GM18873 (cell line): ENCODE measurements around the gene TBCD.

Experiments used
- ATAC-seq: cut with Tn5 transposase; IDR thresholded peaks from one replicate; pipeline ENCODE4 v1.9.1; 2021; ENCODE audit warnings: mild to moderate bottlenecking, moderate library complexity, moderate number of reproducible peaks; ENCODE audit not compliant: unreplicated experiment, low FRiP score

TBCD gene

DNA sequence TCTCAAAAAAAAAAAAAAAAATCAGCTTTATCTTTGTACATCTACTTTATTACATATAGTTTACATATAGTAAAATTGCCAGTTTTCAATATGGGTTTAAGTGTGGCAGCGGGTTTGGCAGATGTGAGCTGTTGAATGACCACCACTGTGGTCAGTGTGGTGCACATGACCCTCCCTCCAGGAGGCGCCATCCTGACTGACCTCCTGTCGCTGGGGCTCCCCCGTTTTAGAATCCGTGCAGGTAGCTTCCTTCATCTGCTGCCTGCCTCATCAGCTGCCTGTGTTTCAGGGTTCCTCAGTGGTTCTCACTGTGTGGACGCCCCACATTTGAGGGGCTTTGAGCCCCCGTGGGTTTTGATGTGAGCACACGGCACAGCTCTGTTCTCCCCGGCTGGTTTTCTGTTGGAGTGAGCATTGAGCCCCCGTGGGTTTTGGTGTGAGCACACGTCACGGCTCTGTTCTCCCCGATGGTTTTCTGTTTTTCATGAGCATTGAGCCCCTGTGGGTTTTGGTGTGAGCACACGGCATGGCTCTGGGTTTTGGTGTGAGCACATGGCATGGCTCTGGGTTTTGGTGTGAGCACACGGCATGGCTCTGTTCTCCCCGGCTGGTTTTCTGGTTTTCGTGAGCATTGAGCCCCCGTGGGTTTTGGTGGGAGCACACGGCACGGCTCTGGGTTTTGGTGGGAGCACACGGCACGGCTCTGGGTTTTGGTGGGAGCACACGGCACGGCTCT is 145.8 kb downstream of the TBCD start:
- ATAC-seq, result no peak

DNA sequence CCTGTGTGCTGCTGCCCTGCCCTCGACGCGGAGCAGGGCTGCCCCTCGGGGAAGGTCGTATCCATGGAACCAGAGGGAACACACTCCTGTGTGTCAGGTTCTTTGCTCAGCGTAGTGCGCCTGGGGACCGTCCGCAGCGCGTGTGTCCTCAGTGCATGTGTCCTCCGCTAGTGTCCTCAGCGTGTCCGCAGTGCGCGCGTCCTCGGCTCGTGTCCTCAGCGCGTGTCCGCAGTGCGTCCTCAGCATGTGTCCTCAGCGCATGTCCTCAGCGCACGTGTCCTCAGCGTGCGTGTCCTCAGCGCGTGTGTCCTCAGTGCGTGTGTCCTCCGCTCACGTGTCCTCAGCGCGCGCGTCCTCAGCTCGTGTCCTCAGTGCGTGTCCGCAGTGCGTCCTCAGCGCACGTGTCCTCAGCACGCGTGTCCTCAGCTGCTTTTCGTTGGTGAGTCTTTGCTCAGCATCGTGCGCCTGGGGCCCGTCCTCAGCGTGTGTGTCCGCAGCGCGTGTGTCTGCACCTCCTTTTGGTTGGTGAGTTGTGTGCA is 147.2 kb downstream of the TBCD start:
- no peak for ATAC-seq

DNA sequence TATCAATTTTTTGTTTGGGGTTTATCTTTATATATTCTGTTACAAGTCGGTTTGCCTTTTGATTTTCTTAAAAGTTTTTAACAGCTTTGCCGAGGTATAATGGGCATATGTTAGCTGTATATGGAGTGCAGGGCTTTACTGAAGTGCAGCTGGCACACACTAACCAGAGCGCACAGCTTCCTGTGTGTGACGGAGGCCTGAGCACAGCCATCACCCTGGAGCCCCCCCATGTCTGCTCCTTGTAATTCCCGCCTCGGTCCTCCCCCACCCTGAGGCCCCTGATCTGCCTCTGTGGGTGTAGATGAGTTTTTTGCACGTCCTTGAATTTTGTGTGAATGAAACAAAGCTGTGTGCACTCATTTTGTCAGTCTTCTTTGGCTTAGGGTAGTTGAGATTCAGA is 148.1 kb downstream of the TBCD start:
- ATAC-seq, result no peak

DNA sequence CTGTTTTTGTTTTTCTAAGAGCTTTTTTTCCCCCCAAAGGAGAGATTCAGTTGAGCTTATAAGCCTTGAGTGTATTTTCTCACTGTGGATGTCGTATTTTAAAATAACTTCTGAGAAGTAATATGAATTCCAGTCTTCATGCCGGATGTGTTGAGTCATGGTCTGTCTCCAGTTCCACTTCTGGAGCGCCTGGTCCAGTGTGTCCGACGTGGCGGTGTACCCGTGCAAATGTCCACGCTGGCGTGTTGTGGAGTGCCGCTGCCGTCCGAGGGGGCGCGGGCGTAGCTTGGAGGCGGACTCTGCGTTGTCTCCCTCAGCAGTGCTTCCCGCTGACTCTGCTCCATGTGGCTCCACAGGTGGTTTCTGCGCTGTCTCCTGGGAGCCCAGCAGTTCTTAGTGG is 148.9 kb downstream of the TBCD start:
- ATAC-seq, result no peak

DNA sequence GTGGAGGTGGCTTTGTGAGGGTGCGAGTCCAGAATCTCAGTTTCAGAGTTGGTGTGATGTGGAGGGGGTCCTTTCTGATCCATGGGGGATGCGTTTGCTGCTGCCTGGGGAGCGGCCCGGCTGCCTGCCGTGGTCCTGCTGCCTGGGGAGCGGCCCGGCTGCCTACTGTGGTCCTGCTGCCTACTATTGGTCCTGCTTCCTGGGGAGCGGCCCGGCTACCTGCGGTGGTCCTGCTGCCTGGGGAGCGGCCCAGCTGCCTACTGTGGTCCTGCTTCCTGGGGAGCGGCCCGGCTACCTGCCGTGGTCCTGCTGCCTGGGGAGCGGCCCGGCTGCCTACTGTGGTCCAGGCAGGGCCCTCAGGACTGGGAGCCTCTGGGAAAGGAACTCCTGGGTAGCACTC is 149.5 kb downstream of the TBCD start:
- ATAC-seq, result no peak

DNA sequence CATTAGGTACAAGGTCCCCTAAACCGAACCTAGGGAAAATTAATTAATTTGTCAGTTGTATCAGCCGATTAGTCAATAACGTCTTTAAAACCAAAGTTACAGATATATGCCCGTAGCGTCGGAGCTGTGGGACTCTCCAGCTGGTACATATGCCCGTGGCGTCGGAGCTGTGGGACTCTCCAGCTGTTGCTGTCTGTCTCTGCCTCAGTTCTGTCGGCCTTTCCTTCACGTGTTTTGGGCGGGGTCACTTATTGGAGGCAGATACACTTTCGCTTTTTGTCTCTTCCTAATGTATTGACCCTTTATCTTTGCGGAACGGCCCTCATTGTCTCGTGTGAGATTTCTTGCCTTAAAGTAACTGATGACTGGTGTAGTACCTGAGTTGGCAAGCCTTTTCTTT is 150.0 kb downstream of the TBCD start:
- ATAC-seq, result no peak

DNA sequence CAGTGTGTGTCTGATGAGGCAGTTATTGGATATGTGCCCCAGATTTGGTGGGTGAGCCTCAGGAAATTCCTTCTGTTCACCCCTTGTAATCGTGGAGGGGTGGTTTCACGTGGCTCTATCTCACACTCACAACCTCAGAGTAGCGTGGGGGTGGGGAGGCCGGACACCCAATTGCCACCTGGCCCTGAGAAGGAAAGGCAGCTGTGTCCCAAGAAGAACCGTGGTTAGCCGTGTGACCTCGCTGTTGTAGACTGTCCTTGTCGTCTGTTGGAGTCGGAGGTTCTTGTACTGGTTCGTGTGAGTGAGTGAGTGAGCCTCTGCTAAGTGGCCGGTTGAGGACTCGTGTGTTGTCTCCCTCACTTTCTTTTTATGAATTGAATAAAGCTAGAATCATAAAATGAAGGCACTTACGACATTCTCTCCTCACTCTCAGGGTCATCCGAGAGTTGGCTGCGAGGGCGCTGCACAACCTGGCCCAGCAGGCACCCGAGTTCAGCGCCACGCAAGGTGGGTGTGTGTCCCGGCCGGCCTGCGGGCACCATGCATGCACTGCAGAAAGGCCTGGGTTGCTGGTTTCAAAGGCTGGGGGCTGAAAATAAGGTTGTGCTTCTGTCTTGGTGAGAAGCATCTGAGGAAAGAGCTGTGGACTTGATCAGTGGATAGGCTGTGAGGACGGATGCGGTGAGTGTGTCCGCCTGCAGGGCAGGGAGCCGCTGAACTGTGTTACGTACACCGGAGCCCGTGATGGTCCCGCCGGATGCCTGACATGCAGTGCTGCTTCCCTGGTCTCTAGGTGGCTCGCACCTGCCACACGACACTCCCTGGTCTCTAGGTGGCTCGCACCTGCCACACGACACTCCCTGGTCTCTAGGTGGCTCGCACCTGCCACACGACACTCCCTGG is 151.4 kb downstream of the TBCD start:
- no peak for ATAC-seq

- no peak for ATAC-seq
These were observed 153.3 kb downstream of the TBCD start for GRCh38 chr17:82905130-82905529.

DNA sequence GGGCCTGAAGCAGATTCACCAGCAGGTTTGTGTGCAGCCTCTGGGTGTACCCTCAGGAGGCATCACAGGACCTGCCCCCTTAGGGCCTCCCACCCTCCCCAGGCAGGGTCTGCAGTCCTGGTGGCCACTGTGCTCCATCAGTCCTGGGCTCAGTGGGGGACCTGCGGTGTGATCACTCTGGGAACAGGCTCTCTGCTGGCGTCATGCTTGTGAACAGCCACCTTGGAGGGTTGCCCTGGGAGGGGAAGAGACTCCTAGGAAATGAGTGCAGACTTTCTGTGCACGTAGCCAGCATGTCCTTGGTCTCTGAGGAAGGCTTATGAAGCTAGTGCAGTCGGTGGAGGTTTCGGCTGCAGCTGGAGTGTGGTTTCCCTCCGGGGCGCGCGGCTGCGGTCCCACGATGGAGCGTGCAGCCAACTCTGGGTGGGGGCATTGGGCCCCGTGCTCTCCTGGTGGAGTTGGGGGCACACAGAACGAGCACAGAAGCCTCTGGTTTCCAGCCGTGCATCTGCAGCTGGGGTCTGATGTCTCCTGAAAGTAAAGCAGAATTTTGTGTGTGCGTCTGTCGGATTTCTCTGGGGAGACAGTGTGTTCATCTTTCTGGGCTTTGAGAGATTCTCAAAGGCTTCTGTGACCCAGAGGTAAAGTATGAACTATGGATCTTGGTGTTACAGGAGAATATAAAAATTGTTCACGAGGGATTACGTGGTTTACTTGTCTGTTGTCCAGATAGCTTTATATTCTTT is 156.1 kb downstream of the TBCD start:
- ATAC-seq, result no peak

- no peak for ATAC-seq
These were observed 156.8 kb downstream of the TBCD start for GRCh38 chr17:82908543-82909160.

DNA sequence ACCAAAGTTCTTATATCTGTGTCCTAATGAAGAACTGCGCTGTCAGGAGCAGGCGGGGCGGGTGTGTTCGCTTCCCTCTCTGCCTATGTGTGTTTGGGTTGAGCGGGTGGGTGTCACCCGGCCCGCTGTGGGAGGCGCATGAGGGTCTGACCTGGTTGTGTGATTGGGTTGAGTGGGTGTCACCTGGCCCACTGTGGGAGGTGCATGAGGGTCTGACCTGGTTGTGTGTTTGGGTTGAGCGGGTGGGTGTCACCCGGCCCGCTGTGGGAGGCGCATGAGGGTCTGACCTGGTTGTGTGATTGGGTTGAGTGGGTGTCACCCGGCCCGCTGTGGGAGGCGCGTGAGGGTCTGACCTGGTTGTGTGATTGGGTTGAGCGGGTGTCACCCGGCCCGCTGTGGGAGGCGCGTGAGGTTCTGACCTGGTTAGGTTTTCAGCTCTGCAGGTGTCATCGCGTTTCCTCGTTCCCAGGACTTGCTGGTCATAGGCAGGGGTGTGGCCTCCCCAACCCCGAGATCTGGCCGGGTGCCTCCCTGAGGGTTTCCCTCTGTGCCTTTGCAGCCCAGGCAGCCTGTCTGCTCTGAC is 157.5 kb downstream of the TBCD start:
- ATAC-seq, result no peak

GRCh38 chr17:82910041-82910481 is 158.2 kb downstream of the TBCD start:
- ATAC-seq, result no peak

- ATAC-seq, result no peak
These were observed 158.9 kb downstream of the TBCD start for GRCh38 chr17:82910770-82911169.

DNA sequence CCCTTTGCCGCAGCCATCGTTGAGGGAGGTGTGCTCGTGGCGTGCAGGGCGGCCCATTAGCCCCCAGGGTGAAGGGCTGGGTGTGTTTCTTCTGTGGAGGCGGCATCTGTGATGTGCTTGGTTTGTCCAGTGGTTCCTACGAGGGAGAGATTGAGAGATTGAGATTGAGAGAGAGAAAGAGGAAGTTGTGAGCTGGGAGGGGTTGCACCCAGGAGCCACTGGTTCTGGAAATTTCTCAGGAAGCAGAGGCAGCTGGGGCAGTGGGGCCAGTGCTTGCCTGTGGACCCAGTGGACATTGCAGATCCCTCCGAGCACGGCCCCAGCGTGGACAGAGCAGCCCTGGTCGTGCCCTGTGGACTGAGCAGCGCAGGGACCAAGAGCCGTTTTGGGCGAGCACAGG is 160.0 kb downstream of the TBCD start:
- ATAC-seq, result no peak

- no peak for ATAC-seq
These were observed 160.7 kb downstream of the TBCD start for GRCh38 chr17:82912484-82913089.

DNA sequence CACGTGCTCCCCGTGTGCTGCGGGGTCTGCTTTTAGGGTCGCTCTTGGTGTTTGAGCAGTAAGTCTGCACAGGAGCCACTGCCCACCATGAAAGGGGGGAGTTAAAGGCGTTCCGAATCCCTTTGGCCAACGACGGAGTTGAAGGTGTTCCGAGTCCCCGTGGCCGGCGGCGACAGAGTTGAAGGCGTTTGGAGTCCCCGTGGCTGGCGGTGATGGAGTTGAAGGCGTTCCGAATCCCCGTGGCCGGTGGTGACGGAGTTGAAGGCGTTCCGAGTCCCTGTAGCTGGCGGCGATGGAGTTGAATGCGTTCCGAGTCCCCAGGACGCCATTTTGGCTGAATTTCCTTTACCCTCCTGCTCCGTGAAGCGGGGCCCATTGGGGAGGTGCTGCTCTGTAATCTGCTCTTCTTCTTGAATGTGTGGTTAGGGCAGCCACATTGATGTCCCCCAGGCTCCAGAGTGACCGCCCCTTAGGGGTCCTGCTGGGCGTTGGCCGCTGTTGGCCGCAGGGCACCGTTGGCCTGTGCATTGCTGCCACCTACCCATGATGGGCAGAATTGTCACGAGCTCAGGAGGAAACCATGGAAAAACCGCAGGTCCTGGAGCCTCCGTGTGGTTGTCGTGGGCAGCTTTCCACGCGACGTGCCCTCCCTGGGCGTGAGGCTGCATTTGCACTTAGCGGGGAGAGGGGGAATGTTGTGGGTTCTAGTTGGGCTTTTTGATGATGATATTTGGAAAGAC is 161.6 kb downstream of the TBCD start:
- no peak for ATAC-seq

GRCh38 chr17:82914375-82914774 is 162.5 kb downstream of the TBCD start:
- ATAC-seq, result no peak

DNA sequence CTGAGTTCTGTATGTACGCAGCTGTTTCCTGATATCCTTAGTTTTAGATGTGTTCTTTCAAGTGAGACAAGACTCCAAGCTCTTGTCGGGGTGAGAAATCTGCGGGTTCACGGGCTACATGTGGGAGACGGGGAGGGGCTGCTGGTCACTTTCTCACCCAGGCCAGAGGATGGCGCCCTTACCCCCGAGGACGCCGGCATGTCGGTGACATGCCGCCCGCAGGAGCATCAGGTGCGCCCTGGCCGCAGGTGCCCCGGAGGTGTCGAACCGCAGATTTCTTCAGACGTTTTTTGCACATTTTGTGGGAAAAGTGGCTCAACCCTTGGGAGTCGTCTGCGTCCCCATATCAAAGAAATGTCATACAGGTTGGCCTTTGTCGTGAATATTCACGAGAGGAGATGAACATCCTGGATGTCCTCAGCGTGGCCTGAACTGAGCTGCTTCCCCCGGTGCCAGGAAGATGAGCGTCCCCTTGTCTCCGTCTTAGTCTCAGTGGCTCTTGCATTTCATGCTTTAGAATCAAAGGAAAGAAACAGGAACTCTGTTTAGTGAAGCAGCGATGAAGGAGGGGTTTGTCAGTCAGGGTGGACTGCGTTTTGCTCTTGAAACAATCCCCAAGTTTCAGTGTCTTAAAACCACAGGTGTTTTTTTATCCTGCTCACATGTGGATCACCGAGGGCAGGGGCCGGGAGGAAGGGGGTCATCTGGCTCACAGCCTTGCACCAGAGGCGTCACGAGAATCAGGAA is 163.3 kb downstream of the TBCD start:
- no peak for ATAC-seq
